GM12874 (cell line): Measurements from ENCODE around the gene DAGLB.

Experiments
- CTCF ChIP-seq: IDR thresholded peaks from 2 replicates; pipeline ENCODE4 v1.5.1; 2011; ENCODE audit warnings: low read depth, mild to moderate bottlenecking, control low read depth, low read length, moderate library complexity; ENCODE audit not compliant: insufficient read depth

The DAGLB gene

GRCh38 chr7:6359734-6360133 lies 88.0 kb downstream of the DAGLB start:
- TF ChIP-seq CTCF = no peak
